Measurements from ENCODE around the gene XPO4.
"Not testable (repeated sequence)": the region's sequence is repeated elsewhere in the genome, so short reads cannot be mapped to it uniquely, and the experiment has no call there.

Gene XPO4

GRCh38 chr13:20779405-20779804 lies 123.1 kb downstream of the XPO4 start:
- no peak for DNase-seq

GRCh38 chr13:20778311-20778710 lies 124.2 kb downstream of the XPO4 start:
- DNase-seq = no peak

GRCh38 chr13:20776751-20777150 lies 125.8 kb downstream of the XPO4 start:
- DNase-seq = no peak

- no peak for DNase-seq
These were observed 126.6 kb downstream of the XPO4 start for GRCh38 chr13:20775961-20776360.

- no peak for DNase-seq
These were observed 127.8 kb downstream of the XPO4 start for GRCh38 chr13:20774746-20775145.

- DNase-seq = peak; percentile 95
These were observed 129.1 kb downstream of the XPO4 start, which contains the start of gene EEF1AKMT1 for GRCh38 chr13:20773194-20774080. Gene EEF1AKMT1 (minus strand): TSS chr13:20773961. CDS start chr13:20757598, 16,363 bp downstream.

- DNase-seq = no peak
These were observed 130.0 kb downstream of the XPO4 start for GRCh38 chr13:20772401-20773131.

- DNase-seq = no peak
These were observed 132.7 kb downstream of the XPO4 start for GRCh38 chr13:20769834-20770233.

GRCh38 chr13:20769091-20769490 lies 133.5 kb downstream of the XPO4 start:
- DNase-seq = no peak

- no peak for DNase-seq
These were observed 135.1 kb downstream of the XPO4 start for GRCh38 chr13:20767309-20767943.

- DNase-seq = no peak
These were observed 141.7 kb downstream of the XPO4 start for GRCh38 chr13:20760872-20761271.

GRCh38 chr13:20754009-20754408 lies 148.5 kb downstream of the XPO4 start:
- DNase-seq = no peak

GRCh38 chr13:20749377-20749776 lies 153.2 kb downstream of the XPO4 start:
- DNase-seq = no peak

GRCh38 chr13:20743830-20744404 lies 158.6 kb downstream of the XPO4 start:
- not testable (repeated sequence) for DNase-seq

- DNase-seq = no peak
These were observed 162.5 kb downstream of the XPO4 start for GRCh38 chr13:20740021-20740420.

GRCh38 chr13:20738616-20739015 lies 163.9 kb downstream of the XPO4 start:
- DNase-seq = no peak

GRCh38 chr13:20729633-20730585 lies 172.6 kb downstream of the XPO4 start:
- DNase-seq = no peak

- no peak for DNase-seq
These were observed 173.8 kb downstream of the XPO4 start for GRCh38 chr13:20728579-20729311.

- no peak for DNase-seq
These were observed 174.7 kb downstream of the XPO4 start for GRCh38 chr13:20727856-20728255.

Data from activated naive CD4-positive, alpha-beta T cell treated with anti-CD3 and anti-CD28 coated beads, Interleukin-2, amount 50 U/mL, for 16 hours (primary cell).